Brain microvascular endothelial cell (primary cell): ENCODE measurements around the gene AIF1L.

ENCODE experiments used
- DNase-seq: peaks from one replicate; pipeline ENCODE4 v3.0.0-alpha.2; 2020
- H3K27ac ChIP-seq: fragments of 250-450 bp; sonication (Bioruptor Pico); 2 replicates; pipeline ENCODE4 v1.5.1; 2020; ENCODE audit warnings: mild to moderate bottlenecking, moderate library complexity
- H3K27me3 ChIP-seq: fragments of 250-450 bp; sonication (Bioruptor Pico); replicated peaks from 2 replicates; pipeline ENCODE4 v1.5.1; 2020; ENCODE audit warnings: mild to moderate bottlenecking
- H3K36me3 ChIP-seq: fragments of 250-450 bp; sonication (Bioruptor Pico); replicated peaks from 2 replicates; pipeline ENCODE4 v1.5.1; 2020; ENCODE audit warnings: mild to moderate bottlenecking
- H3K4me3 ChIP-seq: 2 replicates; pipeline ENCODE4 v1.5.1; 2011; ENCODE audit warnings: low read depth, mild to moderate bottlenecking, control low read depth, low read length, moderate library complexity
- CTCF ChIP-seq: IDR thresholded peaks from 2 replicates; pipeline ENCODE4 v1.5.1; 2011; ENCODE audit warnings: low read depth, mild to moderate bottlenecking, moderate library complexity, low read length, control low read depth, inconsistent platforms; ENCODE audit errors: missing control alignments
- in situ Hi-C: cut with HindIII; loops from 2 replicates; pipeline ENCODE4 v1.10.0; 2017; ENCODE audit warnings: low sequenced_read_pairs, low pct_ligation_motif_present

Gene AIF1L

GRCh38 chr9:131140550-131140949 is 44.2 kb downstream of the AIF1L start:
- H3K27me3 ChIP-seq: peaks cover 2% of the 10 kb centered on the region
- no peak for DNase-seq
- H3K36me3 ChIP-seq: peaks cover 78% of the 10 kb centered on the region
- TF ChIP-seq CTCF: no peak
- H3K4me3 ChIP-seq: no peak overlapping the region
- no peak overlapping the region for H3K27ac ChIP-seq
- in situ Hi-C loops: no loop called here

DNA sequence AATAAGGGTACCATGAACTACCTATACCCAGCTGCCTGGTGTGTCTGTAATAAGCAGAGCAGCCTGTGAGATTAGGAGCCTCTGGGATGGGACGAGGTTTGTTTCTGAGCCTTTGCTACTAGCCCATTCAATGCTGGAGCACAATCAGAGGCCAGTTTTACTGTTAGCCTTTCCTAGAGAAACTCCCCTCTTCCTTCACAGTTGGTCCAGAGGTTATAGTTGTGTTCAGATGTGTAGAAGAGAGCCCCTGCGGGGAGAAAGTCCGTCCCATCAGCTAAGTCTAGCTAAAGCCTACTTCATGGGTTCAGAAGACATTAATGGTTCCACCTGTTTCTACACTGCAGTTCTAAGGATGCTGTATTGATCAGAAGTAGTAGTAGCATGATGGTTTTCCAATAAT is 45.8 kb downstream of the AIF1L start:
- in situ Hi-C loops: no loop called here
- Histone ChIP-seq H3K27ac (no peak overlapping the region), H3K4me3 (no peak overlapping the region), H3K27me3 (peaks cover 2% of the 10 kb centered on the region), H3K36me3 (peaks cover 72% of the 10 kb centered on the region)
- TF ChIP-seq CTCF: no peak
- no peak for DNase-seq

- no peak for DNase-seq
- no peak overlapping the region for H3K4me3 ChIP-seq
- peaks cover 71% of the 10 kb centered on the region for H3K36me3 ChIP-seq
- H3K27ac ChIP-seq: no peak overlapping the region
- in situ Hi-C loops: no loop called here
- TF ChIP-seq CTCF: no peak
- H3K27me3 ChIP-seq: peaks cover 2% of the 10 kb centered on the region
Measured at GRCh38 chr9:131144201-131144600, 47.9 kb downstream of the AIF1L start.

DNA sequence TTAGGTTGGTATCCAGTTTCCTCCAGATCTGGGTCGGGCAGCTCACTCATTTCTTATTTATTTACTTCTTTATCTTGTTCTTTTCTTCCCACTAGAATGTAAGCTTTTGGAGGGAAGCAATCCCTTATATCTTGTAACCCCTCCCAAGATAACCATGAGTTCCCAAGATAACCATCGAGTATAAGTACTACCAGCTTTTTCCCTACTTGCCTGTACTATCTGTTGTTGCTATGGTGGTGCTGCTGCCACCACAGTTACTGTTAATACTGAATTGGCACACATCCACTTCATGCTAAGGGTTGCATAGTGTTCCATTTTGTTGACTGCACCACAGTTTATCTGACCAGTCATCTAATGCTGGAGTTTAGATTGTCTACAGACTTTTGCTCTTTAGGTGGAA is 48.9 kb downstream of the AIF1L start:
- no peak for TF ChIP-seq CTCF
- no peak for DNase-seq
- Histone ChIP-seq H3K27ac (no peak overlapping the region), H3K36me3 (peaks cover 68% of the 10 kb centered on the region), H3K27me3 (peaks cover 2% of the 10 kb centered on the region), H3K4me3 (no peak overlapping the region)
- in situ Hi-C loops: no loop called here

GRCh38 chr9:131146186-131146585 is 49.9 kb downstream of the AIF1L start:
- Histone ChIP-seq H3K27ac (no peak overlapping the region), H3K36me3 (peaks cover 69% of the 10 kb centered on the region), H3K4me3 (no peak overlapping the region), H3K27me3 (no peaks in the 10 kb centered on the region)
- TF ChIP-seq CTCF: no peak
- in situ Hi-C loops: no loop called here
- no peak for DNase-seq

DNA sequence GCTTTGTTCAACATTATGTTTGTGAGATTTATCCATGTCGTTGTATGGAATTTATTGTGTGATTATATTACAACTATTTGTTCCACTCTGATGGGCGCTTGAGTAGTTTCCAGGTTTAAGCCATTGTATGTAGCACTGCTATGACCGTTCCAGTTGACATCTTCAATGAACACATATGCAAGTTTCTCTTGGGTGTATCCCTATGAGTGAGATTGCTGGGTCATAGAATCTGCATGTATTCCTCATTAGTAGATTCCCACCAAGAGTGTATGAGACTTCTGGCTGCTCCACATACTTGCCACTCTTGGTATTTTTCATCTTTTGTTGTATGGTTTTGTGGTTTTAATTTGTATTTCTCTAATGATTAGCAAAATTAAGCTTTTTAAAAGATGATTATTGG is 51.9 kb downstream of the AIF1L start:
- no peak for TF ChIP-seq CTCF
- Histone ChIP-seq H3K27ac (no peak overlapping the region), H3K4me3 (no peak overlapping the region), H3K36me3 (peaks cover 76% of the 10 kb centered on the region), H3K27me3 (no peaks in the 10 kb centered on the region)
- DNase-seq: no peak
- in situ Hi-C loops: no loop called here
